ENCODE data around the gene SOX3.

The SOX3 gene

DNA sequence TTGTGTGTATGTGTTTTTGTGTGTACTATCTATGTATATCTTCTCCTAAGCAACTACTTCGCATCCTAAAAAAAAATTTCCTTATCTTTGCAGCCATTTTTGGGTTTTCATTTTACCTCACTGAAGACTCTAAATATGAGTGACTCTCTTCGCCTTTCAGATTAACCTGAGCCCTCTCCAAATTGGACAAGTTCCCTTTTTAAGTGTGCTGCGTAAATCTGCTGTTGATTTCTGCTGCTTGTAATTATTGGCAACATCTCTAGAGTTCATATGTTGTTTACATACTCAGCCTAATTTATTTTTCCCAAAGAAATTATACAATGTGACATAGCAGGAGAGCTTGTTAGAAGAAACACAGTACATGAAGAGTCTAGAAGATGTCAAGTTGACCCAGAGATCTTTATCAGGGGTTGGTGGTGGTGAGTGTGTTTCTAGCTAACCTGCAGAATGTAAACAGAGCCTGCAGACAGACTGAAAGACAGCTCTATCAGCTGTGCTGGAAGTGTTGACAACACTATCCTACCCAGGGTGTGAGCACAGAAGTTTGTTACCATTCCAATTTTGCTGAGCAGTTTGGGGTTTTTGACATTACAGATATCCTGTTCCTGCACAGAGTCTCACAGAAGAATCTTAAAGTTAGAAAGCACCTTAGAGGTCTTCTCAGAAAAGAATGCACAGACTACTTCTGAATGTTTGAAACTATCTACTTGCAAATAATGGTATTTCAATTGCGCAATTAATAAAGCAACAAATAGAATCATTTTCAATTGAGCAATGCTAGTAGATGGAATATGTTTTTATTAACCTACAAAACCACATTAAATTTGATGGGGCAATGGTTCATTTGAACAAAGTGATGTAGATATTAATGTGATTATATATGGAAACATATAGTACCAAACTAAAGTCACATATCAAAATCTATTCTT lies 12.5 kb downstream of the SOX3 start:
- no peak for DNase-seq

DNA sequence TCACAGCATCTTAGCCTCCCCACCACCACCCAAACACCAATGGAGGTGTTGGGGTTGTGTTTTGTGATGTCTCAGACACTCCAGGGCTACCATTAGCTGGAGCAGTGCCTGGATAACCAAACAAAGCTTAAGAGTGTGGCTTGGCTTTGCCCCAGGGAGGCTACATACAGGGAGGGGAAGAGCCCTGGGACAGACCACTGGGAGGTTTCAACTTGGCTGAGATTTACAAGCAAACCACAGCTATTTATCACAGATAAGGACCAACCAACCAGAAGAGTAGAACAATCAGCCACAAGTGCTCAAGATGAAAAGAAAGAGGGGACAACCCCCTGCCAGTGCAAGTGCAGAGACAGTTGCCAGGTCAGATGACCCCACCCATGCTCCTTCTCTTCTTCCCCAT lies 24.1 kb downstream of the SOX3 start:
- no peak for DNase-seq

DNA sequence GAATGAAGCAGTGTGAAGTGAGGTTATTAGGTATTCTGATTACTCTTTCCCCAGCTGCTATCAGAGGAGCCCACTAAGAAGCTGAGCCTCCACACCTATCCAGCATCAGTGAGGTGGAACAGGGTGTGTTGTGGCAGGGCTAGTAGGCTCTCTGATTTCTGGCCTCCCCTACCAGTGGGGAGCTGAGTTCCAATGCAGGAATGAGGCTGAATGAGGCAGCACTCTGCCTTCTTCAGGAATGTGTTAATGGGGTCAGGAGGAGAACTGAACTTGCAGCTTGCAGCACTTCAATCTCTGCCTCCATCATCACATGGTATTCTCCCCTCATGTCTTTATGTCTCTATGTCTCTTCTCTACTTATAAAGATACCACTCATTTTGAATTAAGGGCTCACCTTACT lies 26.9 kb downstream of the SOX3 start:
- no peak for DNase-seq

DNA sequence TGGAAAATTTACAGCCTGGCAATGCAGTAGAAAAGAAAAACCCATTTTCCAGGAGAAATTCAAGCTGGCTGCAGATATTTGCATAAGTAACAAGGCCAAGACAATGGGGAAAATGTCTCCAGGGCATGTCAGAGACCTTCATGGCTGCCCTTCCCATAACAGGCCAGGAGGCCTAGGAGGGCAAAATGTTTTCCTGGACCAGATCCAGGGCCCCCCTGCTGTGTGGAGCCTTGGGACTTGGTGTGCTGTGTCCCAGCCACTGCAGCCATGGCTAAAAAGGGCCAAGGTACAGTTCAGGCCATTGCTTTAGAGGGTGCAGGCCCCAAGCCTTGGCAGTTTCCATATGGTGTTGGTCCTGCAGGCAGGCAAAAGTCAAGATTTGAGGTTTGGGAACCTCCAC lies 29.8 kb downstream of the SOX3 start:
- DNase-seq = no peak

DNA sequence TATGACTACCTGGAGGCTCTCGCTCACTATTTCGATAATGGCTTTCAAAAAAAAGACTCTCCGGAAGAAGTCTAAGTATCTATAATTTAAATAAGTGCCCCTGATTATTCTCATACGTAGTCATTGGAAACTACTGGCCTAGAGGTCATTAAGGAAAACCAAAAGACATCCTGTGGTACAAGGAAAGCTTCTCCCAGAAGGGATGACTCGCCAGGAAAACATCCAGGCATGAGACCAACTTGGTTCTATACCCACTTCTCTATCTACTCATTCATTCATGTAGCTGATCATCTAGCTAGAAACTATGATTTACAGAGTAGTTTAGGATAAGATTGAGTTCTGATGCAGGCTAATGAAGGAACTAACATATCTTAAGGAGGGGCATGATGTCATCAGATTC lies 37.7 kb downstream of the SOX3 start:
- no peak for DNase-seq

All from DMS53 (cell line).